BE2C (cell line): ENCODE measurements around the gene GXYLT1.

Experiments
- DNase-seq: peaks from one replicate; pipeline ENCODE4 v3.0.0-alpha.2; 2020
- H3K27me3 ChIP-seq: fragments of 250-450 bp; sonication (Bioruptor Pico); 2 replicates; pipeline ENCODE4 v1.5.1; 2020; ENCODE audit warnings: mild to moderate bottlenecking
- H3K36me3 ChIP-seq: fragments of 250-450 bp; sonication (Bioruptor Pico); 2 replicates; pipeline ENCODE4 v1.5.1; 2020; ENCODE audit warnings: mild to moderate bottlenecking
- H3K4me1 ChIP-seq: fragments of 250-450 bp; sonication (Bioruptor Pico); 2 replicates; pipeline ENCODE4 v1.5.1; 2020
- H3K4me3 ChIP-seq: 2 replicates; pipeline ENCODE4 v1.5.1; 2011; ENCODE audit warnings: low read depth, low read length
- H3K9me3 ChIP-seq: fragments of 250-450 bp; sonication (Bioruptor Pico); 2 replicates; pipeline ENCODE4 v1.5.1; 2020
- TF ChIP-seq, protein P1 (sequence below): IDR thresholded peaks from 2 replicates; pipeline ENCODE4 v1.5.1; 2012; ENCODE audit warnings: mild to moderate bottlenecking, low read depth, low read length

The GXYLT1 gene

DNA sequence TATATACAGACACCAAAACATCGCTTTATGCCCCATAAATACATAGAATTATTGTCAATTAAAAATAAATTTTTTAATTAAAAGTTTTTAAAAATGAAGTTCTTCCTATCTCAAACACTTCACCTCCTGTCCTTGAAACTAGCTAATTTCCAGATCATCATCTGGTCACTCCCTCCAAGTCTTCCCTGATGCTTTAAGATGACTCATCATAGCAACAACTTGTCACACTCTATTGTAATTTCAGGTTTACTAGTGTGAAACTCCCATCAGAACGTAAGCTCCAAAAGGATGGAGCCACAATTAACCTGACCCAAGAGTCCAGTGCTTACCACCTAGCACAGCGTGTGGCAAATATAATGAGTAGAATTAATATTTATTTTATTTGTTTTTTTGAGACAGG, 16.3 kb downstream of the GXYLT1 start:
- no peaks in the 10 kb centered on the region for H3K36me3 ChIP-seq
- no peaks in the 10 kb centered on the region for H3K9me3 ChIP-seq
- DNase-seq: no peak
- TF ChIP-seq, protein P1, sequence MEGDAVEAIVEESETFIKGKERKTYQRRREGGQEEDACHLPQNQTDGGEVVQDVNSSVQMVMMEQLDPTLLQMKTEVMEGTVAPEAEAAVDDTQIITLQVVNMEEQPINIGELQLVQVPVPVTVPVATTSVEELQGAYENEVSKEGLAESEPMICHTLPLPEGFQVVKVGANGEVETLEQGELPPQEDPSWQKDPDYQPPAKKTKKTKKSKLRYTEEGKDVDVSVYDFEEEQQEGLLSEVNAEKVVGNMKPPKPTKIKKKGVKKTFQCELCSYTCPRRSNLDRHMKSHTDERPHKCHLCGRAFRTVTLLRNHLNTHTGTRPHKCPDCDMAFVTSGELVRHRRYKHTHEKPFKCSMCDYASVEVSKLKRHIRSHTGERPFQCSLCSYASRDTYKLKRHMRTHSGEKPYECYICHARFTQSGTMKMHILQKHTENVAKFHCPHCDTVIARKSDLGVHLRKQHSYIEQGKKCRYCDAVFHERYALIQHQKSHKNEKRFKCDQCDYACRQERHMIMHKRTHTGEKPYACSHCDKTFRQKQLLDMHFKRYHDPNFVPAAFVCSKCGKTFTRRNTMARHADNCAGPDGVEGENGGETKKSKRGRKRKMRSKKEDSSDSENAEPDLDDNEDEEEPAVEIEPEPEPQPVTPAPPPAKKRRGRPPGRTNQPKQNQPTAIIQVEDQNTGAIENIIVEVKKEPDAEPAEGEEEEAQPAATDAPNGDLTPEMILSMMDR: no peak
- H3K27me3 ChIP-seq: no peaks in the 10 kb centered on the region
- H3K4me3 ChIP-seq: no peak overlapping the region
- H3K4me1 ChIP-seq: peaks cover 12% of the 10 kb centered on the region

DNA sequence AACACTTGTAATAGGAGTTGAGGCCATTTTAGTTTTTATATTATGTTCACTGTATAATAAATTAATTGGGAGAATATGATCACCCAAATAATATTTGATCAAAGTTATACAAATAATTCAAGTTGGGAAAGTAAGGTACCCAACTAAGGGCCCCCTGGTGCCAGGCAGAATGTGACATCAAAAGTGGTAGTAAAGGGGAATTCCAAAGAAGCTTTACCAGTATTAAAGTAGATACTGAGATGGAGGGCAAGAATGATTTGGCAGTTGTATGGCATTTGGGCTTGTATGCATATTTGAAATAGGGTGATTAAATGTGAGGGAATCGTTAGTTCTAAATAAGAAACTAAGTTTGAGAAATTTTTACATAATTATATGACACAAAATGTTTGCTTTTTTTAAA, 17.7 kb downstream of the GXYLT1 start:
- no peaks in the 10 kb centered on the region for H3K9me3 ChIP-seq
- peaks cover 12% of the 10 kb centered on the region for H3K4me1 ChIP-seq
- H3K27me3 ChIP-seq: no peaks in the 10 kb centered on the region
- H3K36me3 ChIP-seq: no peaks in the 10 kb centered on the region
- H3K4me3 ChIP-seq: no peak overlapping the region
- TF ChIP-seq, protein P1: no peak
- DNase-seq: no peak

DNA sequence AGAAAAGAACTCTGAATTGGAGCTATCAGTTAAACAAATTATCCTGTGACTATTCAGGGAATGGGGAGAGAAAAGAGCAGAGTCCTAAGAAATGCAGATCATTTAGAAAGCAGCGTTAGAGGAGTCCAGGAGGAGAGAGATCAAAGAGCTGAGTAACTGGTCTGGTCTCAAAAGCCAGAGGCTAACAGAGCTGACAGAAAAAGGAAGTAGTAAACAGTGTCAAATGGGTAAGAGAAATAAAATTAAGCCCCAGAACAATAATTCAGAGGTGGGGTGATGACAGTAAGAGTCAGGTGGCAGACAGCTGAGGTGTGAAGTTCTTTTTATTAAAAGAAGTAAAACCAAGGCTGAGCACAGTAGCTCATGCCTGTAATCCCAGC, 19.3 kb downstream of the GXYLT1 start:
- Histone ChIP-seq H3K4me3 (no peak overlapping the region), H3K36me3 (no peaks in the 10 kb centered on the region), H3K4me1 (no peaks in the 10 kb centered on the region), H3K27me3 (no peaks in the 10 kb centered on the region), H3K9me3 (no peaks in the 10 kb centered on the region)
- no peak for DNase-seq
- TF ChIP-seq, protein P1: no peak

DNA sequence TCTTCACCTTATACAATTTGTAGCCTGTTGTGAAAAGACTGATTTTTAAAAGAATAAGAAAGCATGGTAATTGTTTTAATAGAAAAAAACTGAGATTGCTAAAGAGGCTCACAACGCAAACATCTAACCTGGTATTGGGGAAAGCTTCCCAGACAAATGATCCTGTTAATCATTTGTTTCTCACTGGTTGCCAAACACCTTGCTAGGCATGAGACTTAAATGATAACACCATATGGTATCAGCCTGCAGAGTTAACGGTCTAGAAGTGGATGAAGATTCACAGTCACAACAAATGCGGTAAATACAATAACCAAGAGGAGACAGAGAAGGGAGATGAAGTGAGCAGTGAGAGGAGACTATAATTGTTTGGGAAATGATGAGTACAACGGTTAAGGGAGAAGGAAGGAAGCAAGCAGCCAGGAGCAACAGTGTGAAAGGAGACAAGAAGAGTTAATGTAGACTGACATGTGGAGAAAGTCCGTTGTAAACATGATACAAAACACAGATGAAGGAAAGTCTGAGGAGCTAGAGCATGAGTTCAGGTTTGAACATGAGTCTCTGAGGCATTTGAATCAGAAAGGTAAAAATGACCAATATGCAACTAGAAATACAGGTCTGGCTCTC, 19.8 kb downstream of the GXYLT1 start:
- TF ChIP-seq, protein P1: no peak
- Histone ChIP-seq H3K4me3 (no peak overlapping the region), H3K27me3 (no peaks in the 10 kb centered on the region), H3K9me3 (no peaks in the 10 kb centered on the region), H3K36me3 (no peaks in the 10 kb centered on the region), H3K4me1 (no peaks in the 10 kb centered on the region)
- no peak for DNase-seq

DNA sequence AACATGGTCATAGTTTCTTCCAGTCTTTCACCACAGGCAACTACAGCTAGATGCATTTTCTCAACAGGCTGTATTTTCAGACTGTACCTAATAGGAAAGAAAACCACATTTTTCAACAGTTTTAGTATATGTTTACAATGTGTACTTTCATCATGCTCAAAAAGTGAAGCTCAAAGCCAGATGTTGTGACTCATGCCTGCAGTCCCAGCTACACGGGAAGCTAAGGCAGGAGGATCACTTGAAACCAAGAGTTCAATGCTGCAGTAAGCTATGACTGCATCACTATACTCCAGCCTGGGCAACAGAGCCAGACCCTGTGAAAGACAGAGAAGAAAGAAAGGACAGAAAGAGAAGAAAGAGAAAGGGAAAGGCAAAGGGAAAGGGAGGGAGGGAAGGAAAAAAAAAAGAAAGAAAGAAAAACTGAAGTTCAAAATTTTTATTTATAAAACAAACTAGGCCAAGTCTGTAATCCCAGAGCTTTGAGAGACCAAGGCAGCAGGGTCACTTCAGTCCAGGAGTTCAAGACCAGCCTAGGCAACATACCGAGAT, 25.5 kb downstream of the GXYLT1 start:
- H3K27me3 ChIP-seq: no peaks in the 10 kb centered on the region
- TF ChIP-seq, protein P1: no peak
- H3K9me3 ChIP-seq: no peaks in the 10 kb centered on the region
- no peak overlapping the region for H3K4me3 ChIP-seq
- no peak for DNase-seq
- H3K36me3 ChIP-seq: no peaks in the 10 kb centered on the region; the same call in 1 of the 2 replicates
- no peaks in the 10 kb centered on the region for H3K4me1 ChIP-seq

DNA sequence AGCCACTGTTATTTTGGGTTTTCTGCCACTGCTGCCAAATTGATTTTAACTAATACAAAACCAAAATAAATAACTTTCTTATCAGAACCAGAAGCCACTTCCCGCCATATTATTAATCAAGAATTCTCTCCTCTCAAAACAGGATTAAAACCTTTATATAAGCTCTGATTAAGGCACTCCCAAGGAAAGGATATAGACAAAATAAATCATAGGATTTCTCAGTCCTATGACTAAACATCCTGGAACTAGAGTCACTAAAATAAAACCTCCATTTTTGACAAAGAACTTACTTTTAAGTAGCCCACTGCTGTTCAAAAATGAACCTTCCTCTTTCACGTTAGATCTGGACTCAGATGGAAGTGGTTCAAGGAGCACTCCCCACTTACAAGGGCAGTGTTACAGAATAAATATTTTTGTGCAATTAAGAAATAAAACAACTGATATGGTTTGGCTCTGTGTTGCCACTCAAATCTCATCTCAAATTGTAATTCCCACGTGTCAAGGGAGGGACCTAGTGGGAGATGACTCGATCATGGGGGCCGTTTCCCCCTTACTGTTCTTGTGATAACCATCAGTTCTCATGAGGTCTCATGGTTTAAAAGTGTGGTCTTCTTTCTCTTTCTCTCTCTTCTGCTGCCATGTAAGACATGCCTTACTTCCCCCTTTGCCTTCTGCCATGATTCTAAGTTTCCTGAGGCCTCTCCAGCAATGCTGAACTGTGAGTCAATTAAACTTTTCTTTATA, 26.4 kb downstream of the GXYLT1 start:
- Histone ChIP-seq H3K4me1 (no peaks in the 10 kb centered on the region), H3K27me3 (no peaks in the 10 kb centered on the region), H3K36me3 (no peaks in the 10 kb centered on the region; the same call in 1 of the 2 replicates), H3K9me3 (no peaks in the 10 kb centered on the region), H3K4me3 (no peak overlapping the region)
- TF ChIP-seq, protein P1: no peak
- no peak for DNase-seq
